ENCODE measurements around the gene GRIK3. TPM values are rescaled to one million over a fixed set of nuclear protein-coding genes. Genes with fewer than 3 reads are reported as not detected.

The GRIK3 gene
- total and polyA plus RNA-seq, 11 donors = 0.06 to 1.6 (median 0.29) TPM

DNA sequence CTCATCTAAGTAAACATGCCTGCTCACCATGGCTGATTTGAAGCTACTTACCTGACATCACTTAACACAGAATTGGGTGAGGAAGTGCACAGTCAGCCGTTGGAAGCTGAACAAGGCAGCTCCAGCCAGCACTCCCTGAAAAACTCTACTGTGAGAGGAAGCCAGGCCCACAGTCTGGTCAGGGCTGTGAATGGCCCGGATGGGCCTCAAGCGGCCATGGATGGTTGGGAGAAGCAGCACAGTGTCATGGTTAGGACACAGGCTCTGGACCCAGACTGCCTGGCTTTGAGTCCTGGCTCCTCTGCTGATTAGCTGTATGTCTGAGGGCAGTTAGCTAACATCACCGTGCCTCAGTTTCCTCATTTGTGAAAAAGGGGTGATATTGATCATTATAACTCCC, 267.8 kb downstream of the GRIK3 start:
- Histone ChIP-seq H3K9me3 (no peaks in the 10 kb centered on the region), H3K36me3 (no peaks in the 10 kb centered on the region), H3K4me1 (no peaks in the 10 kb centered on the region), H3K4me3 (no peak overlapping the region), H3K27me3 (peaks cover 0 to 38% (median 14%) of the 10 kb centered on the region in 9 donors), H3K27ac (no peak overlapping the region)
- DNase-seq = no peak
- WGBS, 4 donors = 30 to 44% (median 39%) methylated on average over 3 to 4 of the region's 4 CpGs
- ATAC-seq = no peak
- no peak for TF ChIP-seq POLR2A (IDR thresholded peaks at IDR 0.05)
- TF ChIP-seq, protein P1, sequence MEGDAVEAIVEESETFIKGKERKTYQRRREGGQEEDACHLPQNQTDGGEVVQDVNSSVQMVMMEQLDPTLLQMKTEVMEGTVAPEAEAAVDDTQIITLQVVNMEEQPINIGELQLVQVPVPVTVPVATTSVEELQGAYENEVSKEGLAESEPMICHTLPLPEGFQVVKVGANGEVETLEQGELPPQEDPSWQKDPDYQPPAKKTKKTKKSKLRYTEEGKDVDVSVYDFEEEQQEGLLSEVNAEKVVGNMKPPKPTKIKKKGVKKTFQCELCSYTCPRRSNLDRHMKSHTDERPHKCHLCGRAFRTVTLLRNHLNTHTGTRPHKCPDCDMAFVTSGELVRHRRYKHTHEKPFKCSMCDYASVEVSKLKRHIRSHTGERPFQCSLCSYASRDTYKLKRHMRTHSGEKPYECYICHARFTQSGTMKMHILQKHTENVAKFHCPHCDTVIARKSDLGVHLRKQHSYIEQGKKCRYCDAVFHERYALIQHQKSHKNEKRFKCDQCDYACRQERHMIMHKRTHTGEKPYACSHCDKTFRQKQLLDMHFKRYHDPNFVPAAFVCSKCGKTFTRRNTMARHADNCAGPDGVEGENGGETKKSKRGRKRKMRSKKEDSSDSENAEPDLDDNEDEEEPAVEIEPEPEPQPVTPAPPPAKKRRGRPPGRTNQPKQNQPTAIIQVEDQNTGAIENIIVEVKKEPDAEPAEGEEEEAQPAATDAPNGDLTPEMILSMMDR (IDR thresholded peaks at IDR 0.05) = no peak
- intact Hi-C loops (cut with DNase I) = no loop called here

DNA sequence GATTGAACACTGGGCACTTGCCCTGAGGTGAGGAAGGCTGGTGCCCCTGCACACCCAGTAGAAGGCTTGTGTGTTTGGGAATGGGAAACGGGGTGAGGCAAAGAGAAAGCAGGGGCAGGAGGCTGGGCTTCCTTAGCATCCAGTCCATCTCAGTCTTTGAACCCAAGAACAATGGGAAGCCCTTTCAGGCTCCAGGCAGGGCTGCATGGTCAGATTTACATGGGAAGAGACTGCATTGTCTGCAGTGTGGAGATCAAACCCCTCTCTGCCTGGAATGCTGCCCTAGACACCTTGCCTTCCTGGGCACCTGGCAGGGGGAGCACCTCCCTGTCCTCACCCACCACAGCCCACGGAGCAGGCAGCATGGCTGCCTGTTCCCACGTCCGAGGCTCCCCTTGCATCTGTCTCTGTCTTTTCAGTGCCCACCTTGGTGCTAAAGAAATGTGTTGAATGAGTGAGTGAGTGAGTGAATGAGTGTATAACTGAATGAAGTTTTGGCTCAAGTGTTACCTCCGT, 268.5 kb downstream of the GRIK3 start:
- Histone ChIP-seq H3K9me3 (no peaks in the 10 kb centered on the region), H3K4me1 (no peaks in the 10 kb centered on the region), H3K4me3 (no peak overlapping the region), H3K36me3 (no peaks in the 10 kb centered on the region), H3K27ac (no peak overlapping the region), H3K27me3 (peaks cover 0 to 34% (median 8%) of the 10 kb centered on the region in 9 donors)
- no peak for DNase-seq
- ATAC-seq = no peak
- intact Hi-C loops (cut with DNase I) = no loop called here
- WGBS, 4 donors = 48 to 67% (median 61%) methylated on average over 5 of the region's 5 CpGs
- TF ChIP-seq, protein P1 (IDR thresholded peaks at IDR 0.05) = no peak
- TF ChIP-seq POLR2A (IDR thresholded peaks at IDR 0.05) = no peak

DNA sequence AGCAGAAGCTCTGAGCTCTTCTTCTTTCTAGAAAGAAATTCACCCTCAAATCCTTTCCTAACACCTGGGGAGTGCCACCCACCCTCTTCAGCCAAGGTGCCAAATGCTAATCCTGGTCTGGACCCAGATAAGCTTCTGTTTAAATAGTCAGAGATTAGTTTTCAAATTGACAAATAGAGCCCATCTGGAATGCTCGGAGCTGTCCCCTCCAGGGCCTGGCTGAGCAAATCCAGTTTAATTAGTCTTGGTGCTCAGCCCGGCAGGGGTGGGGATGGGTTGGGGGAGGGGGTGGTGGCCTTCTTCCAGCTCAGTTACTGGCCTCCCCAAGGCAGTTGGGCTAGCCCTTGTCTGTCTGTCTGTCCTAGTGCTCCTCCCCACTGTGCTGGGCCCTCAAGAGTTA, 269.5 kb downstream of the GRIK3 start:
- ATAC-seq = no peak
- peaks cover 0 to 1% (median 0%) of the 10 kb centered on the region in 12 donors for H3K9me3 ChIP-seq

DNA sequence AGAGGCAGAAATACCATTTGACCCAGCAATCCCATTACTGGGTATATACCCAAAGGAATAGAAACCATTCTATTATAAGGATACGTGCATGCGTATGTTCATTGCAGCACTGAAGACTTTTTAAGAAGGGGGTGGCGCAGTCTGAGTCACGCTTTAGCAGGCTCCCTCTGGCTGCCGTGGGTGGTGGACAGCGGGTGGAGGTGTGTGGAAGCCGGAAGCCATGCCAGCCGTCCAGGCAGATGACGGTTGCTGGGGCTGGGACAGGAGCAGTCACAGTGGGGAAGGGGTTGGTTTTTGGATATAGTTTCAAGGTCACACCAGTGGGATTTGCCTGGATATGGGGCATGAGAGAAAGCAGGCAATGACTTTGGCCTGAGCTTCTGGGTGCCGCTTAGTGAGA, 270.5 kb downstream of the GRIK3 start:
- intact Hi-C loops (cut with DNase I) = no loop called here
- peaks cover 0 to 8% (median 0%) of the 10 kb centered on the region in 12 donors for H3K9me3 ChIP-seq
- no peak for TF ChIP-seq POLR2A (IDR thresholded peaks at IDR 0.05)
- TF ChIP-seq, protein P1 (IDR thresholded peaks at IDR 0.05) = no peak
- ATAC-seq = no peak
- H3K27ac ChIP-seq = no peak overlapping the region
- no peak for DNase-seq
- 82 to 92% (median 89%) methylated on average over 10 of the region's 10 CpGs for WGBS, 4 donors
- no peak overlapping the region for H3K4me3 ChIP-seq
- H3K36me3 ChIP-seq = no peaks in the 10 kb centered on the region
- H3K27me3 ChIP-seq = peaks cover 0 to 19% (median 0%) of the 10 kb centered on the region in 9 donors
- H3K4me1 ChIP-seq = no peaks in the 10 kb centered on the region

More for the DNA sequence above, 269.5 kb downstream of the GRIK3 start:
- 14 to 21% (median 14%) methylated on average over 2 of the region's 2 CpGs for WGBS, 4 donors
- intact Hi-C loops (cut with DNase I) = no loop called here
- Histone ChIP-seq H3K36me3 (no peaks in the 10 kb centered on the region), H3K27ac (no peak overlapping the region), H3K27me3 (peaks cover 0 to 28% (median 4%) of the 10 kb centered on the region in 9 donors), H3K4me3 (no peak overlapping the region), H3K4me1 (no peaks in the 10 kb centered on the region)
- no peak for DNase-seq
- TF ChIP-seq, protein P1 (IDR thresholded peaks at IDR 0.05) = no peak
